Kidney (tissue), 22 donors: Measurements from ENCODE around the gene TRAPPC5. TPM values are rescaled to one million over a fixed set of nuclear protein-coding genes. Genes with fewer than 3 reads are reported as not detected.
A peak's percentile ranks its signal among the peaks of the same experiment; 100 is the strongest.

Experiments
- DNase-seq, 5 donors: peaks; one replicate each; pipeline ENCODE4 v3.0.0-alpha.2; 2013 to 2020
- FAIRE-seq: peaks from 2 replicates; lab custom pipeline; 2012; peaks lifted over from hg19 to GRCh38; lab: Jason Lieb, UNC
- H3K27ac ChIP-seq, 2 donors: one replicate each; pipeline ENCODE4 v1.7.0; 2013; ENCODE audit warnings: low read depth in 2 of 2, low read length in 2 of 2, inconsistent platforms in 1 of 2
- H3K27me3 ChIP-seq: one replicate; pipeline ENCODE4 v1.7.1; 2013; ENCODE audit warnings: low read length, inconsistent platforms; ENCODE audit not compliant: control insufficient read depth, insufficient read depth
- H3K36me3 ChIP-seq, 3 donors: one replicate each; pipeline versions ENCODE4 v1.7.0 to v1.7.1; 2013; ENCODE audit warnings: low read length in 3 of 3, control low read depth in 1 of 3, inconsistent platforms in 1 of 3; ENCODE audit not compliant: insufficient read depth in 3 of 3, control insufficient read depth in 2 of 3
- H3K4me1 ChIP-seq, 3 donors: one replicate each; pipeline versions ENCODE4 v1.7.0 to v1.7.1; 2013; ENCODE audit warnings: low read length in 3 of 3, inconsistent platforms in 1 of 3, low read depth in 1 of 3; ENCODE audit not compliant: control insufficient read depth in 2 of 3, insufficient read depth in 2 of 3
- H3K4me3 ChIP-seq, 3 donors: one replicate each; pipeline versions ENCODE4 v1.7.0 to v1.8.1; 2013; ENCODE audit warnings: low read length in 3 of 3, control low read depth in 1 of 3, inconsistent platforms in 1 of 3
- H3K9ac ChIP-seq, 3 donors: one replicate each; pipeline versions ENCODE4 v1.7.0 to v1.7.1; 2013; ENCODE audit warnings: low read length in 3 of 3, control low read depth in 1 of 3, inconsistent platforms in 1 of 3
- H3K9me3 ChIP-seq, 3 donors: one replicate each; pipeline versions ENCODE4 v1.7.0 to v1.7.1; 2013; ENCODE audit warnings: low read length in 3 of 3, control low read depth in 1 of 3, inconsistent platforms in 1 of 3; ENCODE audit not compliant: control insufficient read depth in 2 of 3, insufficient read depth in 1 of 3
- intact Hi-C: fragments of 100-400 bp; cut with DNase I; formaldehyde crosslinking; loops from one replicate; pipeline ENCODE4 v1.11.1; 2022
- long read RNA-seq, 10 donors: library from polyadenylated mRNA in 1 of 10; unstranded in 1 of 10; transcript quantifications; one replicate each; pipeline ENCODE4 v2.0.0 and lab custom pipeline, GENCODE V29; 2021 to 2026
- polyA plus RNA-seq: library from polyadenylated mRNA; stranded (reverse); fragments of 350-450 nt; fragmentation: Illumina TruSeq; extraction: RNeasy Lipid Tissue Mini Kit (QIAGEN cat#74804); gene quantifications from one replicate; pipeline ENCODE4 v1.2.3, GENCODE V29; 2014; ENCODE audit warnings: low read depth, low replicate concordance; ENCODE audit not compliant: insufficient read depth
- total RNA-seq: library from RNA; stranded (reverse); fragmentation: NEBNext Ultra II Directional; extraction: Animal tissue kit (Norgen Biotek cat#: 25700); gene quantifications from one replicate; pipeline ENCODE4 v1.2.1, GENCODE V29; 2021
- TF ChIP-seq, protein P1 (sequence below): IDR thresholded peaks from 3 replicates; pipeline ENCODE4 v1.5.1; 2012; ENCODE audit warnings: mild to moderate bottlenecking, moderate library complexity, borderline replicate concordance; ENCODE audit not compliant: insufficient read depth; ENCODE audit errors: extremely low read depth
- donor health status: control.
- donor health status: control.
- donor health status: control.
- donor health status: control.
- donor health status: control.
- donor health status: DM: yes; HTN: yes; CAD: no.
- donor health status: Normal renal cell carcinoma (clear cell type).

TRAPPC5 gene
- total RNA-seq (82.6 TPM), polyA plus RNA-seq (222 TPM)
- long read RNA-seq, donor 1, full-length matches to known transcripts, result 58 of 58 reads
- long read RNA-seq, donor 1, partial matches to known transcripts, result 0 of 58 reads
- long read RNA-seq, donor 1, other reads (novel, unspliced or antisense), result 0 of 58 reads
- long read RNA-seq, donor 2, full-length matches to known transcripts, result 42 of 42 reads
- long read RNA-seq, donor 2, partial matches to known transcripts, result 0 of 42 reads
- long read RNA-seq, donor 2, other reads (novel, unspliced or antisense), result 0 of 42 reads
- long read RNA-seq, donor 3, full-length matches to known transcripts, result 53 of 53 reads
- long read RNA-seq, donor 3, partial matches to known transcripts, result 0 of 53 reads
- long read RNA-seq, donor 3, other reads (novel, unspliced or antisense), result 0 of 53 reads
- long read RNA-seq, donor 4, full-length matches to known transcripts, result 46 of 59 reads
- long read RNA-seq, donor 4, partial matches to known transcripts, result 13 of 59 reads
- long read RNA-seq, donor 4, other reads (novel, unspliced or antisense), result 0 of 59 reads
- long read RNA-seq, donor 5, full-length matches to known transcripts, result 4 of 4 reads
- long read RNA-seq, donor 5, partial matches to known transcripts, result 0 of 4 reads
- long read RNA-seq, donor 5, other reads (novel, unspliced or antisense), result 0 of 4 reads
- long read RNA-seq, donor 6, full-length matches to known transcripts, result 114 of 114 reads
- long read RNA-seq, donor 6, partial matches to known transcripts, result 0 of 114 reads
- long read RNA-seq, donor 6, other reads (novel, unspliced or antisense), result 0 of 114 reads
- long read RNA-seq, donor 7, full-length matches to known transcripts, result 29 of 29 reads
- long read RNA-seq, donor 7, partial matches to known transcripts, result 0 of 29 reads
- long read RNA-seq, donor 7, other reads (novel, unspliced or antisense), result 0 of 29 reads
- long read RNA-seq, donor 8, full-length matches to known transcripts, result 69 of 69 reads
- long read RNA-seq, donor 8, partial matches to known transcripts, result 0 of 69 reads
- long read RNA-seq, donor 8, other reads (novel, unspliced or antisense), result 0 of 69 reads
- long read RNA-seq, donor 9, full-length matches to known transcripts, result 44 of 44 reads
- long read RNA-seq, donor 9, partial matches to known transcripts, result 0 of 44 reads
- long read RNA-seq, donor 9, other reads (novel, unspliced or antisense), result 0 of 44 reads
- long read RNA-seq, donor 10, full-length matches to known transcripts, result 51 of 51 reads
- long read RNA-seq, donor 10, partial matches to known transcripts, result 0 of 51 reads
- long read RNA-seq, donor 10, other reads (novel, unspliced or antisense), result 0 of 51 reads

DNA sequence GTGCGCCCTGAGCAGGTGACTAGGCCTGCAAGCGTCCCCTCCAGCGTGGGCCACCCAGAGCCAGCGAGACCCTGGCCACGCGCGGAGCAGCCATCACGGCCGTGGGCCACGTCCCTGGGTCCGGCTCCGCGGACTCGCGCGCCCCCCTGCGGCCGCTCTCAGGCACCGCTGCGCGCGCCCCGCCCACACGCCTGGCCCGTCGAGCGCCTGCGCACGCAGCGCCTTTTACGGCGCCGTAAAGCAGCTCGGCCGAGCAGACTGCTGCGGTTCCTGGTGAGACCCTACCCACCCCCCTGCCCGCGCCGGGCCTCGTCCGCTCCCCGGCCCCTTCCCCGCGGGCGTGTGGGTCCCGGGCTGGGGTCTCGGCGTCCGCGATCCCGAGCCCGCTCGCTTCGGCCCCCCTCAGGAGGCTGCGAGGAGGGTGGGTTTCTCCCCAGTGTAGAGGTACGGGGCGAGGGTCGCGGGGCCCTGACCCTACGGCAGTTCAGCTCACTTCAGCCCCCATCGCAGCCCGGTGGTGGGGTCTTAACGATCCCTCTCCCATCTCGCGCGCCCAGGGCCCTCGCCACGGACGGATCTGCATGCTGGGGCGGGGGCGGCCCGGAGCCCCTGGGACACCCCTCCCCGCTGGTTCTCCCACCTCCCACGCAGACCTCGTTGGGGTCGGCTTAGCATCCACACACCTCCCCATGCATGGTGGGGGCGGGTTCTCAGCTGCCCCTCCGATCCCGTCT lies at the start of gene TRAPPC5:
TRAPPC5 (plus strand) TSS at position 228 of the 734 bp plus-strand sequence. CDS start 1,421 bp downstream, outside the sequence.
- intact Hi-C loops, result no loop called here
- FAIRE-seq, result no peak
- no peaks in the 10 kb centered on the region for H3K27me3 ChIP-seq
- peak within 1 kb of the TSS; percentile 71 to 76 for H3K27ac ChIP-seq
- peaks cover 0 to 8% (median 0%) of the 10 kb centered on the region in 3 donors for H3K4me1 ChIP-seq
- H3K4me3 ChIP-seq, result peak within 1 kb of the TSS; percentile 62 to 87 (median 78)
- H3K36me3 ChIP-seq, result no peaks in the 10 kb centered on the region
- TF ChIP-seq, protein P1, sequence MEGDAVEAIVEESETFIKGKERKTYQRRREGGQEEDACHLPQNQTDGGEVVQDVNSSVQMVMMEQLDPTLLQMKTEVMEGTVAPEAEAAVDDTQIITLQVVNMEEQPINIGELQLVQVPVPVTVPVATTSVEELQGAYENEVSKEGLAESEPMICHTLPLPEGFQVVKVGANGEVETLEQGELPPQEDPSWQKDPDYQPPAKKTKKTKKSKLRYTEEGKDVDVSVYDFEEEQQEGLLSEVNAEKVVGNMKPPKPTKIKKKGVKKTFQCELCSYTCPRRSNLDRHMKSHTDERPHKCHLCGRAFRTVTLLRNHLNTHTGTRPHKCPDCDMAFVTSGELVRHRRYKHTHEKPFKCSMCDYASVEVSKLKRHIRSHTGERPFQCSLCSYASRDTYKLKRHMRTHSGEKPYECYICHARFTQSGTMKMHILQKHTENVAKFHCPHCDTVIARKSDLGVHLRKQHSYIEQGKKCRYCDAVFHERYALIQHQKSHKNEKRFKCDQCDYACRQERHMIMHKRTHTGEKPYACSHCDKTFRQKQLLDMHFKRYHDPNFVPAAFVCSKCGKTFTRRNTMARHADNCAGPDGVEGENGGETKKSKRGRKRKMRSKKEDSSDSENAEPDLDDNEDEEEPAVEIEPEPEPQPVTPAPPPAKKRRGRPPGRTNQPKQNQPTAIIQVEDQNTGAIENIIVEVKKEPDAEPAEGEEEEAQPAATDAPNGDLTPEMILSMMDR, result peak; percentile 99
- H3K9ac ChIP-seq, result peak within 1 kb of the TSS; percentile 36 to 92 (median 92)
- H3K9me3 ChIP-seq, result no peaks in the 10 kb centered on the region
- peak; percentile 92 to 95 (median 93) for DNase-seq

DNA sequence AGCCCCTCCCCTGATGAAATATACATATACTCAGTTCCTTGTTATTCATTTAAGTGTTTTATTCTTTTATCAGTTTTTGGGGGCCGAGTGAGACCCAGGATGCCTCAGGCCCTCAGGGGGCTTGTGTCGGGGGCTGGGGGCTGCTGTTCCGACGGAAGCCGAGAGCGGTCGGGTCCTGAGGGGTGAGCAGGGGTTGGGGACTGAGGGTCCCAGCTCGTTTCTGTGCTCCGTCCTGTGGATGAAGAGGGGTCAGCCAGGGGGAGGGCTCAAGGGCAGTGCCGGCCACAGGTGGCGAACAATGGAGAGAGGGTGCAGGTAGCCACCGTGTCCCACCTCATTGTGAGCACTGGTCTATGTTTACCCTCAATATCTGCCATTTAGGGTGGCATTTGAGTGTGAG lies 49.1 kb upstream of the TRAPPC5 start:
- Histone ChIP-seq H3K9me3 (no peaks in the 10 kb centered on the region), H3K27me3 (no peaks in the 10 kb centered on the region), H3K4me3 (no peak overlapping the region), H3K36me3 (peaks cover 0 to 6% (median 3%) of the 10 kb centered on the region in 3 donors), H3K27ac (no peak overlapping the region), H3K9ac (no peak overlapping the region), H3K4me1 (peaks cover 0 to 31% (median 7%) of the 10 kb centered on the region in 3 donors)
- FAIRE-seq (no peak), DNase-seq (no peak)
- TF ChIP-seq, protein P1, result no peak
- intact Hi-C loops, result no loop called here
